Mucosa of descending colon (tissue), 3 donors: ENCODE results near the gene ACOXL. TPM values are rescaled to one million over a fixed set of nuclear protein-coding genes. Genes with fewer than 3 reads are reported as not detected.

Experiments used
- ATAC-seq: fragments of 200-7000 bp; cut with Tn5 transposase; one replicate; pipeline ENCODE4 v1.9.1; 2020; ENCODE audit warnings: mild to moderate bottlenecking, moderate library complexity
- DNase-seq, 3 donors: peaks; one replicate each; pipeline ENCODE4 v3.0.0-alpha.2; 2020
- H3K36me3 ChIP-seq: fragments of 200-600 bp; one replicate; pipeline ENCODE4 v1.8.0; 2021; ENCODE audit warnings: low read depth, mild to moderate bottlenecking
- H3K4me1 ChIP-seq: fragments of 200-600 bp; one replicate; pipeline ENCODE4 v1.8.0; 2021; ENCODE audit warnings: low read depth, mild to moderate bottlenecking
- H3K4me3 ChIP-seq: fragments of 200-600 bp; one replicate; pipeline ENCODE4 v1.8.0; 2021; ENCODE audit warnings: mild to moderate bottlenecking
- H3K9me3 ChIP-seq: fragments of 200-600 bp; one replicate; pipeline ENCODE4 v1.8.0; 2021; ENCODE audit warnings: mild to moderate bottlenecking
- CTCF ChIP-seq: fragments of 200-600 bp; IDR thresholded peaks from one replicate; pipeline ENCODE4 v1.8.0; 2022; ENCODE audit warnings: antibody characterized with exemption, mild to moderate bottlenecking
- intact Hi-C, 2 donors: fragments of 100-400 bp; cut with DNase I in 1 of 2; cut with micrococcal nuclease in 1 of 2; formaldehyde crosslinking; loops; one replicate each; pipeline versions ENCODE4 v1.11.0 to v1.11.1; 2022; cut with DNase I, micrococcal nuclease
- total RNA-seq, 3 donors: library from RNA; stranded (reverse); fragmentation: NEBNext Ultra II Directional in 2 of 3; extraction: Animal tissue kit (Norgen Biotek cat#: 25700) in 2 of 3; gene quantifications; one replicate each; pipeline versions ENCODE4 v1.2.1 to v1.2.4, GENCODE V29; 2021 to 2023
- donor health status: DM: no; HTN: no; CAD: no; lungs with moderate emphysema.
- donor health status: DM: no; HTN: no; CAD: no.
- donor health status: DM: no; HTN: yes; CAD: no.

Gene ACOXL
- total RNA-seq, 3 donors from 2014 or later, result 0.51 to 1.2 (median 0.87) TPM

- no peak overlapping the region for H3K4me3 ChIP-seq
- no peaks in the 10 kb centered on the region for H3K9me3 ChIP-seq
- no peak for TF ChIP-seq CTCF
- intact Hi-C loops, result no loop called here
- no peaks in the 10 kb centered on the region for H3K4me1 ChIP-seq
- H3K36me3 ChIP-seq, result no peaks in the 10 kb centered on the region
- DNase-seq, result no peak
- ATAC-seq, result no peak
Measured at GRCh38 chr2:110886826-110887573, 154.6 kb downstream of the ACOXL start.

GRCh38 chr2:110888411-110888810 is 156.0 kb downstream of the ACOXL start:
- no peak for ATAC-seq
- H3K36me3 ChIP-seq, result no peaks in the 10 kb centered on the region
- no peak for TF ChIP-seq CTCF

GRCh38 chr2:110891626-110892025 is 159.3 kb downstream of the ACOXL start:
- DNase-seq (no peak), ATAC-seq (no peak)
- Histone ChIP-seq H3K4me1 (no peaks in the 10 kb centered on the region), H3K36me3 (no peaks in the 10 kb centered on the region), H3K9me3 (peaks cover 2% of the 10 kb centered on the region), H3K4me3 (no peak overlapping the region)
- TF ChIP-seq CTCF, result no peak
- intact Hi-C loops, result no loop called here

More at GRCh38 chr2:110888411-110888810, 156.0 kb downstream of the ACOXL start:
- no peak overlapping the region for H3K4me3 ChIP-seq
- no peak for DNase-seq
- H3K4me1 ChIP-seq, result no peaks in the 10 kb centered on the region
- intact Hi-C loops, result no loop called here
- H3K9me3 ChIP-seq, result no peaks in the 10 kb centered on the region

- TF ChIP-seq CTCF, result no peak
- intact Hi-C loops, result no loop called here
- Histone ChIP-seq H3K36me3 (no peaks in the 10 kb centered on the region), H3K9me3 (peaks cover 2% of the 10 kb centered on the region), H3K4me3 (no peak overlapping the region), H3K4me1 (no peaks in the 10 kb centered on the region)
- ATAC-seq, result no peak
- no peak for DNase-seq
Measured at GRCh38 chr2:110896226-110896625, 163.9 kb downstream of the ACOXL start.

- Histone ChIP-seq H3K9me3 (peaks cover 2% of the 10 kb centered on the region), H3K4me1 (peaks cover 3% of the 10 kb centered on the region), H3K36me3 (no peaks in the 10 kb centered on the region), H3K4me3 (no peak overlapping the region)
- DNase-seq, result no peak
- no peak for TF ChIP-seq CTCF
- intact Hi-C loops, result no loop called here
- ATAC-seq, result no peak
Measured at GRCh38 chr2:110897966-110898365, 165.6 kb downstream of the ACOXL start.
